GM12892 (cell line): ENCODE results near the gene SEMA3F.

Experiments
- POLR2A ChIP-seq: IDR thresholded peaks from 2 replicates; pipeline ENCODE4 v1.6.1; 2011; ENCODE audit warnings: low read depth, low read length, control low read depth
- POLR2AphosphoS5 ChIP-seq: IDR thresholded peaks from 2 replicates; pipeline ENCODE4 v1.6.1; 2011; ENCODE audit warnings: low read depth, low read length, control low read depth

DNA sequence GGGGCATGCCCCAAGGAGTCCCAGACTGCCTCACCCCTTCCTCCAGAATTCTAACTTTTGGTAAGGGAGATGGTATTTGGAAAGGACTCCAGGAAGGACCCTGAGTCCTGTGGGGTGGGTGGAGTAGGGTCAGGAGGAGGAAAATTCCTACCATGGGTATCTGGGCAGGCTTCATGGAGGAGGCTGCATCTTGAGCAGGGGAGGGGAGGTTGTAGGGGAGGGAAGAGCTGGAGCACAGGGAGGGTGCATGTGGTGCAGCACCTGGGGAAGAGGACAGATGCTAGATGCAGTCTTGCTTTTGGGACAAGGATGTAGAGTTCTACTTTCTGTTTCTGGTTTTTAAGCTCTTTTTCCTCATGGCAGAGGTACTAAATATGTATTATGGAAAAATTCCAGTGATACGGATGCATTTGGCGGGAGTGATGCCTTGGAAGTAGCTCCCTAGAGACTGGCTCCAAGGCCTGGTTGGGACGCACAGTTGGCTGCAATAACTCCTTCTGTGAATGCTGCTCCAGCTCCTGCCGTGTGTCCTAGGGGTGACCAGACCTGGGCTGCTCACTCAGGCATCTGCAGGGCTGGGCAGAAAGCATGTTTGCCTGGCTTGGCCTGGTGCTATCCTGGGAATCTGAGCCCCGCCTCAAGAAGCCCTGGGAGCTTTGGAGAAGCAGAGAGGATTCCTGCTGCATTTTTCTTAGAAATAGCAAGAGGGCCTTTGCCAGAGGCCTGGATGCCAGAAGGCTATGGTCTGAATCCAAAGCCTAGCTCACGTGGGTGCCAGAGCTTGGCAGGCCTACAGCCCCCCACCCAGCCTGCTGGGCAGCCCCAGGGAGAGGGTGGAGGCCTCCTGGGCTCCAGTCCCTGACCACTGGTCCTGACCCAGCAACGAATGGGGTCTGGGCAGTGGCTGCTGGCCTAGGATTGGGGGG is 10.1 kb downstream of the SEMA3F start:
- TF ChIP-seq POLR2A (no peak), POLR2AphosphoS5 (no peak)
